Keratinocyte (primary cell): ENCODE data around the gene MN1.

Source experiments
- EZH2 ChIP-seq: IDR thresholded peaks from one replicate; pipeline ENCODE4 v1.6.1; 2012; ENCODE audit warnings: inconsistent platforms, mild to moderate bottlenecking, low read length, moderate library complexity
- TF ChIP-seq, protein P1 (sequence below), 3 experiments: IDR thresholded peaks in 1 of 3; conservative IDR thresholded peaks in 1 of 3; optimal IDR thresholded peaks in 1 of 3; 2 replicates in 2 of 3; 3 replicates in 1 of 3; pipeline versions ENCODE3 to v1.5.1; 2011; ENCODE audit warnings: low read length in 3 of 3, mild to moderate bottlenecking in 3 of 3, moderate library complexity in 2 of 3, control low read depth in 1 of 3, inconsistent platforms in 1 of 3; ENCODE audit not compliant: insufficient read depth in 2 of 3; ENCODE audit errors: extremely low read depth in 1 of 3

DNA sequence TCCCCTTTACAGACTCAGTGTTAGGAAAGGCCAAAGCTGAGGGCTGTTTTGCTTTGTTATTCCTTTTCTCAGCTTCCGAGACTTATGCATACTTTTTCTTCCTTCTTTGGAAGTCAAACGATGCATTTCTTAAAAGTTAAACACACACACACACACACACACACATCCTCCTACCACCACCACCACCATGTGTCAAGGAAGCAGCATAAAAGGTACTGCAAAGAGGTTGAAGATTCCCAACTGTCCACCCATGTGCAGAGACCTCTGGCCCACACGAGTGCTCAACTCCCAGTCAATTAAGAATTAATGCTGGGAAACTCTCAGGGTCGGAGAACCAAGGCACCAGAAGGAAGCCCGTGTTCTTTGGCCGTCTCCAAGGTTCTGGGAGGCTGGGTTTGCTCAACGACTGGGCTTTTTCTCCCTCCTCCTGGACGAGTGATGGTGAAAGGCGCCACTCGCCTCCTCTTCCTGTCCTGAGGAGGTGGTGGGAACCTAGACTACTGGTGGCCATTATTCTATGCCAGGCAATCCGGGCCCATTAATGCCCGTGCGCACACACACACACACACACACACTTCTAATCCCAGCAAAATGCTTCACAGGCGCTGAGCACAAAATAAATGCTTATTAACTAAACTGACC, 15.1 kb downstream of the MN1 start:
- TF ChIP-seq, protein P1, sequence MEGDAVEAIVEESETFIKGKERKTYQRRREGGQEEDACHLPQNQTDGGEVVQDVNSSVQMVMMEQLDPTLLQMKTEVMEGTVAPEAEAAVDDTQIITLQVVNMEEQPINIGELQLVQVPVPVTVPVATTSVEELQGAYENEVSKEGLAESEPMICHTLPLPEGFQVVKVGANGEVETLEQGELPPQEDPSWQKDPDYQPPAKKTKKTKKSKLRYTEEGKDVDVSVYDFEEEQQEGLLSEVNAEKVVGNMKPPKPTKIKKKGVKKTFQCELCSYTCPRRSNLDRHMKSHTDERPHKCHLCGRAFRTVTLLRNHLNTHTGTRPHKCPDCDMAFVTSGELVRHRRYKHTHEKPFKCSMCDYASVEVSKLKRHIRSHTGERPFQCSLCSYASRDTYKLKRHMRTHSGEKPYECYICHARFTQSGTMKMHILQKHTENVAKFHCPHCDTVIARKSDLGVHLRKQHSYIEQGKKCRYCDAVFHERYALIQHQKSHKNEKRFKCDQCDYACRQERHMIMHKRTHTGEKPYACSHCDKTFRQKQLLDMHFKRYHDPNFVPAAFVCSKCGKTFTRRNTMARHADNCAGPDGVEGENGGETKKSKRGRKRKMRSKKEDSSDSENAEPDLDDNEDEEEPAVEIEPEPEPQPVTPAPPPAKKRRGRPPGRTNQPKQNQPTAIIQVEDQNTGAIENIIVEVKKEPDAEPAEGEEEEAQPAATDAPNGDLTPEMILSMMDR (optimal IDR thresholded peaks at IDR 0.05 in 1 of 3, IDR thresholded peaks at IDR 0.05 in 1 of 3, conservative IDR thresholded peaks at IDR 0.05 in 1 of 3; ENCODE audit: extremely low read depth in 1 of 3, insufficient read depth in 2 of 3, low read length in 3 of 3), result no peak
- no peak for TF ChIP-seq EZH2
